Panc1 (cell line): ENCODE results near the gene TRPC4AP. TPM values are rescaled to one million over a fixed set of nuclear protein-coding genes. Genes with fewer than 3 reads are reported as not detected.
A peak's percentile ranks its signal among the peaks of the same experiment; 100 is the strongest.

Experiments used
- ATAC-seq: fragments of 200-7000 bp; cut with Tn5 transposase; 2 replicates; pipeline ENCODE4 v1.9.1; 2020; ENCODE audit warnings: mild to moderate bottlenecking, moderate library complexity
- BruUV-seq: library from RNA; stranded (reverse); fragments of 400-500 nt; replicated peaks from 2 replicates; lab custom pipeline; 2021; lab: Mats Ljungman, UMichigan
- CTCF ChIA-PET: fragments of 300-600 bp; sonication (Branson Sonifier 250); formaldehyde crosslinking; loops from one replicate; lab custom pipeline; 2022; ENCODE audit warnings: antibody characterized with exemption; lab: Charles Lee
- POLR2A ChIA-PET: fragments of 300-600 bp; sonication (Branson Sonifier 250); formaldehyde crosslinking; loops from one replicate; lab custom pipeline; 2022; ENCODE audit warnings: antibody characterized with exemption; lab: Charles Lee
- DNase-seq: peaks from one replicate; pipeline ENCODE4 v3.0.0-alpha.2; 2010; ENCODE audit warnings: low read depth, low spot score
- H3K27ac ChIP-seq: 2 replicates; pipeline ENCODE4 v1.5.1; 2011; ENCODE audit warnings: mild to moderate bottlenecking, low read length, inconsistent platforms
- H3K27me3 ChIP-seq: fragments of 200-500 bp; sonication (Bioruptor generic); 2 replicates; pipeline ENCODE4 v1.6.0; 2014; ENCODE audit warnings: low read length, inconsistent platforms; ENCODE audit not compliant: control insufficient read depth, insufficient read depth
- H3K36me3 ChIP-seq: fragments of 200-500 bp; sonication (Bioruptor generic); 2 replicates; pipeline ENCODE4 v1.5.1; 2014; ENCODE audit warnings: inconsistent platforms, mild to moderate bottlenecking, low read length, moderate library complexity; ENCODE audit not compliant: control insufficient read depth, insufficient read depth
- H3K4me1 ChIP-seq: 2 replicates; pipeline ENCODE4 v1.5.1; 2011; ENCODE audit warnings: inconsistent platforms, mild to moderate bottlenecking, low read length, moderate library complexity; ENCODE audit not compliant: control insufficient read depth, insufficient read depth
- H3K4me3 ChIP-seq, 2 experiments: 2 replicates each; pipeline ENCODE4 v1.5.1; 2011 to 2012; ENCODE audit warnings: low read depth in 2 of 2, low read length in 2 of 2, mild to moderate bottlenecking in 2 of 2, inconsistent platforms in 1 of 2, moderate library complexity in 1 of 2
- H3K9me3 ChIP-seq: fragments of 200-500 bp; sonication (Bioruptor generic); 2 replicates; pipeline ENCODE4 v1.5.1; 2014; ENCODE audit warnings: low read depth, mild to moderate bottlenecking, inconsistent platforms, low read length, moderate library complexity; ENCODE audit not compliant: control insufficient read depth, insufficient read depth
- CTCF ChIP-seq: fragments of 450-650 bp; IDR thresholded peaks from 2 replicates; pipeline ENCODE4 v1.5.1; 2017; ENCODE audit warnings: mild to moderate bottlenecking
- POLR2AphosphoS5 ChIP-seq: IDR thresholded peaks from 2 replicates; pipeline ENCODE4 v1.6.1; 2012; ENCODE audit warnings: mild to moderate bottlenecking, low read depth, low read length, moderate library complexity
- REST ChIP-seq, 2 experiments: IDR thresholded peaks; 2 replicates each; pipeline ENCODE4 v1.6.1; 2011 to 2012; ENCODE audit warnings: low read depth in 2 of 2, control low read depth in 1 of 2, low read length in 1 of 2, mild to moderate bottlenecking in 1 of 2, moderate library complexity in 1 of 2; ENCODE audit not compliant: insufficient read depth in 1 of 2
- SIN3A ChIP-seq: IDR thresholded peaks from 2 replicates; pipeline ENCODE4 v1.6.1; 2012; ENCODE audit warnings: low read depth, mild to moderate bottlenecking, low read length, moderate library complexity, borderline replicate concordance; ENCODE audit not compliant: insufficient read depth
- TCF7L2 ChIP-seq: IDR thresholded peaks from 2 replicates; pipeline ENCODE4 v1.6.1; 2011; ENCODE audit warnings: mild to moderate bottlenecking, low read depth, low read length, inconsistent platforms
- in situ Hi-C: cut with HindIII; loops from 2 replicates; pipeline ENCODE4 v1.10.0; 2016; ENCODE audit warnings: low sequenced_read_pairs, low pct_unique_long_range_greater_than_20kb
- intact Hi-C: fragments of 100-400 bp; cut with micrococcal nuclease; formaldehyde crosslinking; loops from one replicate; pipeline ENCODE4 v1.10.0; 2022; ENCODE audit not compliant: unreplicated experiment
- total RNA-seq: library from RNA; stranded (reverse); gene quantifications from one replicate; pipeline ENCODE4 v1.2.1, GENCODE V29; 2021; ENCODE audit not compliant: unreplicated experiment

Gene TRPC4AP
- total RNA-seq, 1 experiment from 2014 or later, result 48.4 TPM

GRCh38 chr20:35006531-35006971, 86.1 kb downstream of the TRPC4AP start:
- no peaks in the 10 kb centered on the region for H3K4me1 ChIP-seq
- no peaks in the 10 kb centered on the region for H3K9me3 ChIP-seq
- DNase-seq (no peak), ATAC-seq (no peak)
- CTCF ChIA-PET, result no interaction called here
- H3K27me3 ChIP-seq, result no peaks in the 10 kb centered on the region
- no peak overlapping the region for H3K27ac ChIP-seq
- TF ChIP-seq SIN3A, result no peak
- no peak for TF ChIP-seq TCF7L2
- TF ChIP-seq REST (IDR thresholded peaks at IDR 0.05; ENCODE audit: insufficient read depth in 1 of 2, low read depth in 2 of 2, low read length in 1 of 2), result no peak
- no peak for TF ChIP-seq CTCF
- no peak for TF ChIP-seq POLR2AphosphoS5
- in situ Hi-C loops, result no loop called here
- no peak overlapping the region for H3K4me3 ChIP-seq
- peaks cover 9% of the 10 kb centered on the region; the same call in 1 of the 2 replicates for H3K36me3 ChIP-seq
- POLR2A ChIA-PET, result no interaction called here
- intact Hi-C loops, result no loop called here
- TSS peak; percentile 50 for BruUV-seq

GRCh38 chr20:35006009-35006408, 86.6 kb downstream of the TRPC4AP start:
- intact Hi-C loops (no loop called here), in situ Hi-C loops (no loop called here)
- BruUV-seq, result no TSS peak
- ChIA-PET POLR2A (no interaction called here), CTCF (no interaction called here)
- Histone ChIP-seq H3K4me3 (no peak overlapping the region), H3K27ac (no peak overlapping the region), H3K4me1 (no peaks in the 10 kb centered on the region), H3K9me3 (no peaks in the 10 kb centered on the region), H3K36me3 (peaks cover 9% of the 10 kb centered on the region; the same call in 1 of the 2 replicates), H3K27me3 (no peaks in the 10 kb centered on the region)
- DNase-seq (no peak), ATAC-seq (no peak)
- no peak for TF ChIP-seq TCF7L2
- TF ChIP-seq REST (IDR thresholded peaks at IDR 0.05; ENCODE audit: insufficient read depth in 1 of 2, low read depth in 2 of 2, low read length in 1 of 2), result no peak
- no peak for TF ChIP-seq POLR2AphosphoS5
- no peak for TF ChIP-seq SIN3A
- TF ChIP-seq CTCF, result no peak
